Measurements from ENCODE around the gene PDE4D. TPM values are rescaled to one million over a fixed set of nuclear protein-coding genes. Genes with fewer than 3 reads are reported as not detected.
"Not testable (repeated sequence)": the region's sequence is repeated elsewhere in the genome, so short reads cannot be mapped to it uniquely, and the experiment has no call there.

Gene PDE4D
- total RNA-seq, 1 donor from 2014 or later = 47.7 TPM

- Mint-ChIP-seq H3K27me3 (no peaks in the 10 kb centered on the region), H3K4me3 (no peak overlapping the region), H3K36me3 (ENCODE audit: low read depth) (no peaks in the 10 kb centered on the region), H3K9me3 (no peaks in the 10 kb centered on the region), H3K4me1 (no peaks in the 10 kb centered on the region), H3K27ac (no peak overlapping the region)
- intact Hi-C loops (cut with micrococcal nuclease) = no loop called here
- no peak for DNase-seq
Observed at GRCh38 chr5:59749782-59750520, 143.6 kb downstream of the PDE4D start.

- H3K36me3 Mint-ChIP-seq (ENCODE audit: low read depth); H3K27ac Mint-ChIP-seq; H3K9me3 Mint-ChIP-seq; intact Hi-C loops (cut with micrococcal nuclease); H3K4me3 Mint-ChIP-seq; H3K27me3 Mint-ChIP-seq; DNase-seq; H3K4me1 Mint-ChIP-seq: not testable (repeated sequence)
Observed at GRCh38 chr5:59748036-59748663, 145.4 kb downstream of the PDE4D start.

- intact Hi-C loops (cut with micrococcal nuclease) = no loop called here
- H3K4me3 Mint-ChIP-seq = no peak overlapping the region
- no peak for DNase-seq
- no peaks in the 10 kb centered on the region for H3K4me1 Mint-ChIP-seq
- no peaks in the 10 kb centered on the region for H3K27me3 Mint-ChIP-seq
- H3K36me3 Mint-ChIP-seq (ENCODE audit: low read depth) = no peaks in the 10 kb centered on the region
- no peaks in the 10 kb centered on the region for H3K9me3 Mint-ChIP-seq
- no peak overlapping the region for H3K27ac Mint-ChIP-seq
Observed at GRCh38 chr5:59746241-59746765, 147.2 kb downstream of the PDE4D start.

DNA sequence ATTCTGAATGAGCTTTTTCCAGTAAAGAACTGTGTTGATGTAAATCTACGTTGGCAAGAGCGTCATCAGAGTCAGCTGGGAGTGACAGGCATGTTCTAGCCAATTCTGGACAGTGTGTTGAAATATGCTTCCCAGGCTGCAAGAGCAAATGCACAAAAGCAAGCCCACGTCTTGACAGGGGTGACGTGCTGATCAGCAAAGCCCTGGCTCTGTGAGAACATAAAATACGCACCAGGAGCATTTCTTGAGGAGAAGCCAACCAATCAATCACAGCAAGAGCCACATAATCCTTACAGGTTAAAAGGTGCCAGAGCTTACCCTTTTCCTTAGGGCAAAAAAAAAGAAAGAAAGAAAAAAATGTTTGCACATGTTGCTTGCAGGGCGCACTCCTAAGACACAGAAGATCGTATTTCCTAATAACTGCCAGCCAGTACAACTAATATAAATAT is 148.1 kb downstream of the PDE4D start:
- Mint-ChIP-seq H3K4me1 (no peaks in the 10 kb centered on the region), H3K4me3 (no peak overlapping the region), H3K36me3 (ENCODE audit: low read depth) (no peaks in the 10 kb centered on the region), H3K27me3 (peaks cover 2% of the 10 kb centered on the region), H3K27ac (no peak overlapping the region), H3K9me3 (no peaks in the 10 kb centered on the region)
- no peak for DNase-seq
- intact Hi-C loops (cut with micrococcal nuclease) = no loop called here

- Mint-ChIP-seq H3K9me3 (no peaks in the 10 kb centered on the region), H3K27me3 (peaks cover 2% of the 10 kb centered on the region), H3K36me3 (ENCODE audit: low read depth) (no peaks in the 10 kb centered on the region), H3K27ac (no peak overlapping the region), H3K4me3 (no peak overlapping the region), H3K4me1 (no peaks in the 10 kb centered on the region)
- intact Hi-C loops (cut with micrococcal nuclease) = no loop called here
- no peak for DNase-seq
Observed at GRCh38 chr5:59744531-59744992, 149.0 kb downstream of the PDE4D start.

DNA sequence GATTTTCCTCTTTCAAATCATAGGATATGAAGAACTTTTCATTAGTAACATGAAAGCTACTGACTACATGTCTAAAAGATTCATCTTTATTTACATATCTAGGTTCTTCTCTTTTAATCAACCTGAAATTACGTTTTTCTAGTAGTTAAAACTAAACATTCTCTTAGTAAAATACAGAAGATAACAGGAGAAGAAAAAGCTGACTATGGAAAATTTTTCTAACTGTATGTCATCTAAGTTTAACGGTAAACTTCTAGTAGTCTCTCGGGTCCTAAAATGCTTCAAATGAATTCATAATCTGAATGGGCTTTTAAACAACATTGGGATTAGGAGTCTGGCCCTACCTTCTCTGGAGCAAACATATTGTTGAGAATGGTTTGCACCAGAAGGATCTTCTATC is 151.9 kb downstream of the PDE4D start:
- Mint-ChIP-seq H3K27me3 (peaks cover 2% of the 10 kb centered on the region), H3K4me1 (no peaks in the 10 kb centered on the region), H3K4me3 (no peak overlapping the region), H3K36me3 (ENCODE audit: low read depth) (no peaks in the 10 kb centered on the region), H3K9me3 (no peaks in the 10 kb centered on the region), H3K27ac (no peak overlapping the region)
- intact Hi-C loops (cut with micrococcal nuclease) = no loop called here
- no peak for DNase-seq

- no peak for DNase-seq
- H3K4me3 Mint-ChIP-seq = no peak overlapping the region
- intact Hi-C loops (cut with micrococcal nuclease) = no loop called here
- no peak overlapping the region for H3K27ac Mint-ChIP-seq
- no peaks in the 10 kb centered on the region for H3K36me3 Mint-ChIP-seq (ENCODE audit: low read depth)
- peaks cover 3% of the 10 kb centered on the region for H3K27me3 Mint-ChIP-seq
- H3K4me1 Mint-ChIP-seq = no peaks in the 10 kb centered on the region
- no peaks in the 10 kb centered on the region for H3K9me3 Mint-ChIP-seq
Observed at GRCh38 chr5:59738024-59738423, 155.5 kb downstream of the PDE4D start.

DNA sequence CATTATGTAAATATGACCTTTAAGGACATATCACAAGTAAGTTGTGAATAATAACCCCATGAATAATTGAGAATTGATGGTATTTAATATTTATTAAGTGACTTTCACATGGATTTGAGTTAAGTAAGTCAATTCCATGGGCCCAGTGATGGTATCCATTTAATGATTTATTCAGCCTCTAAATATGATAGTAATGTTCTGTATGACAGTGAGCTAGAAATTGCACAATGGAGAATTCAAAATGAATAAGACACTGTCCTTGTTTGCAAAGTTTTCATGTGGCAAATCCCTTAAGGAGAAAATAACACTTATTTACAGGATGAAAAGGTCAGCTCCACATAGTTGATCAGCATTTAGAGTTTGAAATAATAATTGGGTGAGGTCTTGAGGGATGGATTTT is 160.7 kb downstream of the PDE4D start:
- Mint-ChIP-seq H3K9me3 (no peaks in the 10 kb centered on the region), H3K27me3 (peaks cover 13% of the 10 kb centered on the region), H3K27ac (no peak overlapping the region), H3K4me1 (no peaks in the 10 kb centered on the region), H3K36me3 (ENCODE audit: low read depth) (no peaks in the 10 kb centered on the region), H3K4me3 (no peak overlapping the region)
- intact Hi-C loops (cut with micrococcal nuclease) = no loop called here
- no peak for DNase-seq

DNA sequence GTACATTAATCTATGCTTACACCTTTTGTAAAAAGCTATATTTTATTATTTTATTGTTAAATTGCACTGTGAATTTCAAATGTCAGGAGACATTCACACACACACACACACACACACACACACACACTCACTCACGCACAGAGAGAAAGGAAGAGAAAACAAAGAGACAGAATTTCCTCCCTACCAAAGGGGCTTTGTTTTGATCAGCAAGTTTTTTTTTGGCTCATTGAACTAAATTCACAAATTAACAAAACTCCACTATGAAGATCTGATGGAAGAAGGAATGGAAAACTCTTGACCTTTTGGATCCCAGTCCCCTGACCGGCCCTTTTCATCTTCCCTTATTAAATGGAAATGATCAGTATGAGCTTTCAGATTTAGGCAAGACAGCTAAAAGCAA is 161.2 kb downstream of the PDE4D start:
- Mint-ChIP-seq H3K4me1 (no peaks in the 10 kb centered on the region), H3K9me3 (no peaks in the 10 kb centered on the region), H3K4me3 (no peak overlapping the region), H3K36me3 (ENCODE audit: low read depth) (no peaks in the 10 kb centered on the region), H3K27ac (no peak overlapping the region), H3K27me3 (peaks cover 13% of the 10 kb centered on the region)
- intact Hi-C loops (cut with micrococcal nuclease) = no loop called here
- no peak for DNase-seq

DNA sequence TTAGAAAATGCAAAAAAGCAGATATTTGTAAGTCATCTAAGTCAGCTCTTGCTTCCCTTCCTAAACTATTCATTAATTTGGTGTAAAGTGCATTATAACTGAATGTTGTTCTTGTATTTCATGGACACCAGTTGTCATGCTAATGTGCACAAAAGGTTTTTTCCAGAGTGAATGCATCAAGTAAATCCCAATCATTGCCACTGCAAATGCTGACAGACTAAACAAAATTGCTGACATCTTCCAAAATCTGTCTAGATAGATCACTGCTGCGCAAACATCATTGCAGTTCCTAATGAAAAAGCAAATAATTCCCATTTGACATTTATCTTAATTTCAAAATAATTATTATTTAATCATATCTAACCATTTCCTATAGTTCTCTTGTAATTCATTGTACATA is 161.7 kb downstream of the PDE4D start:
- Mint-ChIP-seq H3K27me3 (peaks cover 13% of the 10 kb centered on the region), H3K36me3 (ENCODE audit: low read depth) (no peaks in the 10 kb centered on the region), H3K4me1 (no peaks in the 10 kb centered on the region), H3K27ac (no peak overlapping the region), H3K4me3 (no peak overlapping the region), H3K9me3 (no peaks in the 10 kb centered on the region)
- intact Hi-C loops (cut with micrococcal nuclease) = no loop called here
- no peak for DNase-seq

DNA sequence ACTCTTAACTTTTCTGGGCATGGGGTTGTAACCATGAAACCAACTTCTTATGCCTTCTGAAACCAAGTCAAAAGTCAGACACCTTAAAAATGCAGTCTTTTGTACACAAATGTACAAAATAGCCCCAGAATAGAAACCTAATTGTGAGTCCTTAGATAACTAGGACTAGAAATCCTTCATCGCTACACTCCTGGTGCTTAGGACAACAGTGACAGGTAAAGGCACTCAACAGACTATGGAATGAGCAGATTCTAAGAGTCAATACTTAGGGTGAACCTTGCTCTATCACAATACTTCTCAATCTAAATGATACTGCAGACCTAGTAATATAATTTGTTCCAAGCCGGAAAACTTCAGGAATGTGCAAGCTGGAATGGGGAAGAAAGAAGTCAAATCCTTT is 163.7 kb downstream of the PDE4D start:
- intact Hi-C loops (cut with micrococcal nuclease) = no loop called here
- Mint-ChIP-seq H3K27ac (no peak overlapping the region), H3K4me1 (no peaks in the 10 kb centered on the region), H3K36me3 (ENCODE audit: low read depth) (no peaks in the 10 kb centered on the region), H3K27me3 (peaks cover 15% of the 10 kb centered on the region), H3K4me3 (no peak overlapping the region), H3K9me3 (no peaks in the 10 kb centered on the region)
- no peak for DNase-seq

DNA sequence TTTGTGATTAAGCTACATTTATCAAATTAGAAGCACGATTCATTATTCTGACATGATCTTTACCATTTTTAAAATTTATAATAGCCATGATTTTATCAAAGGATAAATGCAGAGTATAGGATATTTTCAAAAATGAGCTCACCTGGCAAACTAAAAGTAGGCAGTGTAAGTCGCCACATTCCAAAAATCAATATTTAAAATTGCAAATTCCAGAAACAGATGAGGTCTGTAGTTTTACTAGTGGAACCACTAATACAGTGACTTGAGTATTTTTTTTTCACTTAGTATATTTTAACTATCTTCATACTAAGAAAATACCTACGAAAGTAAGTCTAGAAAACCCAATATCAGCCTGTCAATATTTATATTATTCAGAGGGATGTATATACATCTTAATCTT is 164.2 kb downstream of the PDE4D start:
- no peaks in the 10 kb centered on the region for H3K9me3 Mint-ChIP-seq
- no peak overlapping the region for H3K4me3 Mint-ChIP-seq
- intact Hi-C loops (cut with micrococcal nuclease) = no loop called here
- H3K27me3 Mint-ChIP-seq = peaks cover 15% of the 10 kb centered on the region
- DNase-seq = no peak
- H3K27ac Mint-ChIP-seq = no peak overlapping the region
- H3K4me1 Mint-ChIP-seq = no peaks in the 10 kb centered on the region
- H3K36me3 Mint-ChIP-seq (ENCODE audit: low read depth) = no peaks in the 10 kb centered on the region

DNA sequence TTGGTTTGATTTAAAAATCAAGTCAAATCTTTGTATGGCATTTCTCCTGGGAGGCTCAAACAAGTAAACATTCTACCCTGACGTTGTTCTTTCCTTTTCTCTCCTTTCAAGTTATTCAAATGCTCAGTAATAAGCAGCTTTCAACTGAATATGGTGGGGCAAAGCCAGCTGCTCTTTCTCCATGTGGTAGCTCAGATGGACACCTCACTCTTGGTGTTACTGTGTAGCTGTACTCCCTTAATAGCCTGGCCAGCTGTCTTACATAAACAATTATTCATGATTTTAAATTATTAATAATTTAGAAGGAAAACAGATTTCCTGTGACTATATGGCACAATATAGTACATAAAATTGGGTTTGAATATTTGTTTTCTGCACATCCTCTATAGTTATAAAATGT is 165.2 kb downstream of the PDE4D start:
- Mint-ChIP-seq H3K27me3 (peaks cover 15% of the 10 kb centered on the region), H3K27ac (no peak overlapping the region), H3K9me3 (no peaks in the 10 kb centered on the region), H3K4me3 (no peak overlapping the region), H3K4me1 (no peaks in the 10 kb centered on the region), H3K36me3 (ENCODE audit: low read depth) (no peaks in the 10 kb centered on the region)
- DNase-seq = no peak
- intact Hi-C loops (cut with micrococcal nuclease) = no loop called here

DNA sequence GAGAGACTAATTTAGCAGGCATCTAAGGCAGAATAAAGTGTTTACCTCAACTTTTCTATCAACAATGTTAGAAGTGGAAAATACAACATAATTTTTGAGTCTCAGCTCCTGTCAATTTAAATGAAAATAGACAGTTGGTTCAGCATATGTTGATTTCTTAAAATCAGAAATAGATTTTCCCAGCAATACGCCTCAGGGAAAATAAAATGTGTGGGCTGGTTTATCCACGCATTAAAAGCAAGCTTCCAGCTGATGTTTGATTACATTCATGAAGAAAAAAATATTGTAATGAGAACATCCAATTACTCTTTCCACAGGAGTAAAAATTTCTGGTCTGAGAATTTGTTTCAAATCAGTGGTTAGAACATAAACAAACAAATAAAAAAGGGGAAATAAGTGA is 166.3 kb downstream of the PDE4D start:
- H3K27me3 Mint-ChIP-seq = peaks cover 10% of the 10 kb centered on the region
- H3K4me1 Mint-ChIP-seq = no peaks in the 10 kb centered on the region
- no peak for DNase-seq
- H3K4me3 Mint-ChIP-seq = no peak overlapping the region
- H3K27ac Mint-ChIP-seq = no peak overlapping the region
- H3K9me3 Mint-ChIP-seq = no peaks in the 10 kb centered on the region
- intact Hi-C loops (cut with micrococcal nuclease) = no loop called here
- no peaks in the 10 kb centered on the region for H3K36me3 Mint-ChIP-seq (ENCODE audit: low read depth)

Data from activated CD4-positive, alpha-beta T cell treated with anti-CD3 and anti-CD28 coated beads, Interleukin-2, amount 10 ng/mL, durations not matched to agents 24 days and 14 days (primary cell).